ENCODE data around the gene HTR3E. TPM values are rescaled to one million over a fixed set of nuclear protein-coding genes. Genes with fewer than 3 reads are reported as not detected.

The HTR3E gene
- total RNA-seq, 2 experiments from 2014 or later, result not detected

GRCh38 chr3:184155644-184156521 lies 59.0 kb downstream of the HTR3E start:
- DNase-seq, result peak; percentile 66
- POLR2A ChIA-PET, result interaction anchor here (0.7 to 1.8 kb wide), 7 partner anchors 8 to 356 kb away, joined by 3 to 10 read pairs (median 3); partner anchors contain the start of gene EIF2B5
- Mint-ChIP-seq H3K4me1 (ENCODE audit: low read depth) (peaks cover 21% of the 10 kb centered on the region), H3K4me3 (peak overlapping the region; percentile 96), H3K9me3 (no peaks in the 10 kb centered on the region), H3K27ac (peak overlapping the region; percentile 82), H3K27me3 (no peaks in the 10 kb centered on the region), H3K36me3 (ENCODE audit: low read depth) (peaks cover 4% of the 10 kb centered on the region)
- no peak for TF ChIP-seq CTCF (IDR thresholded peaks at IDR 0.05)
- intact Hi-C loops (cut with micrococcal nuclease), result no loop called here
- CTCF ChIA-PET, result interaction anchor here (0.9 to 1.6 kb wide), 5 partner anchors 10 to 94 kb away, joined by 3 to 5 read pairs (median 4); partner anchors contain the start of genes AP2M1 and EEF1AKMT4
- peak; percentile 50 for ATAC-seq

- no peaks in the 10 kb centered on the region for H3K27me3 Mint-ChIP-seq
- no peak for TF ChIP-seq CTCF (IDR thresholded peaks at IDR 0.05)
- ATAC-seq (no peak), DNase-seq (no peak)
- CTCF ChIA-PET, result interaction anchor here (1.3 to 1.6 kb wide), 4 partner anchors 17 to 93 kb away, joined by 3 to 5 read pairs (median 4); partner anchors contain the start of genes AP2M1 and EEF1AKMT4
- POLR2A ChIA-PET, result interaction anchor here (0.7 to 1.3 kb wide), 3 partner anchors 9 to 356 kb away, joined by 3 to 6 read pairs (median 3); partner anchors contain the start of gene EIF2B5
- H3K9me3 Mint-ChIP-seq, result no peaks in the 10 kb centered on the region
- H3K27ac Mint-ChIP-seq, result peak overlapping the region; percentile 82
- intact Hi-C loops (cut with micrococcal nuclease), result no loop called here
- peak overlapping the region; percentile 96 for H3K4me3 Mint-ChIP-seq
- peaks cover 23% of the 10 kb centered on the region for H3K4me1 Mint-ChIP-seq (ENCODE audit: low read depth)
- peaks cover 4% of the 10 kb centered on the region for H3K36me3 Mint-ChIP-seq (ENCODE audit: low read depth)
Observed at GRCh38 chr3:184156522-184156955, 59.7 kb downstream of the HTR3E start.

Other genes starting within 250 kb of the HTR3E start
- 10 to 100 TPM; 80.0 to 83.5 TPM for gene PARL, start 212.2 kb upstream of the HTR3E start, total RNA-seq
- gene ABCC5, start 79.2 kb upstream of the HTR3E start, total RNA-seq, result 10 to 100 TPM; 16.2 to 17.7 TPM
- gene HTR3D, start 65.3 kb upstream of the HTR3E start, total RNA-seq, result not detected
- not detected for gene HTR3C, start 44.0 kb upstream of the HTR3E start, total RNA-seq
- gene EIF2B5, start 38.3 kb downstream of the HTR3E start, total RNA-seq, result 10 to 100 TPM; 59.9 to 64.0 TPM
- 10 to 100 TPM; 21.2 to 25.9 TPM for gene DVL3, start 58.3 kb downstream of the HTR3E start, total RNA-seq
- gene AP2M1, start 77.8 kb downstream of the HTR3E start, total RNA-seq, result 100 to 1,000 TPM; 211 to 223 TPM
- gene ABCF3, start 89.1 kb downstream of the HTR3E start, total RNA-seq, result 10 to 100 TPM; 61.3 to 68.7 TPM
- not detected for gene VWA5B2, start 132.5 kb downstream of the HTR3E start, total RNA-seq
- gene ALG3, start 151.9 kb downstream of the HTR3E start, total RNA-seq, result 10 to 100 TPM; 40.0 to 44.5 TPM
- gene EEF1AKMT4, start 152.6 kb downstream of the HTR3E start, total RNA-seq, result 1 to 10 TPM; 7.8 to 8.7 TPM
- gene CAMK2N2, start 164.5 kb downstream of the HTR3E start, total RNA-seq, result under 1 TPM; 0.18 to 0.22 TPM
- gene ECE2, start 179.0 kb downstream of the HTR3E start, total RNA-seq, result not detected
- 100 to 1,000 TPM; 220 to 221 TPM for gene PSMD2, start 202.2 kb downstream of the HTR3E start, total RNA-seq
- 100 to 1,000 TPM; 429 to 437 TPM for gene EIF4G1, start 217.5 kb downstream of the HTR3E start, total RNA-seq
- 1 to 10 TPM; 4.0 to 5.5 TPM for gene FAM131A, start 240.5 kb downstream of the HTR3E start, total RNA-seq

Data from activated CD8-positive, alpha-beta T cell treated with anti-CD3 and anti-CD28 coated beads for 36 hours (primary cell).